HG03066 (cell line): ENCODE measurements around the gene MOB3B.
"Not testable (repeated sequence)": the region's sequence is repeated elsewhere in the genome, so short reads cannot be mapped to it uniquely, and the experiment has no call there.

Experiments
- ATAC-seq: cut with Tn5 transposase; IDR thresholded peaks from one replicate; pipeline ENCODE4 v1.9.1; 2021; ENCODE audit warnings: low read depth; ENCODE audit not compliant: unreplicated experiment

The MOB3B gene

DNA sequence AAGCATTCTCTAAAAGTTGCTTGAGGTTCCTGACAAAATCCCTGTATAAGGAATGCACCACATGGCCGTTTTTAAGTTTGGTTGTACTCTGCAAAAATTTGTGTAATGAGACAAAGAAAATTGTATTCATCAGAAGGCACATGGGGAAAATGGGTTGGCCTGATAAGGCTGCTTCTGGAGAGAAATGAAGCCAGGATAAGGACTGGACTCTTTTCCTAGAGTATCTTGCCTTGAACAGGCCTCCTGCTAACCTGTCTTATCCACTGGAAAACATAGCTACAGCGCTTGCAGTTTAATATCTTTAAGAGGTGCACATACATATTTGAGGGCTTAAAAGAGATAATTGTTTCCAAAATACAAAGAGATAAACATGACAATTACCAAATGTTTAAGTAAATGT is 46.9 kb downstream of the MOB3B start:
- no peak for ATAC-seq

DNA sequence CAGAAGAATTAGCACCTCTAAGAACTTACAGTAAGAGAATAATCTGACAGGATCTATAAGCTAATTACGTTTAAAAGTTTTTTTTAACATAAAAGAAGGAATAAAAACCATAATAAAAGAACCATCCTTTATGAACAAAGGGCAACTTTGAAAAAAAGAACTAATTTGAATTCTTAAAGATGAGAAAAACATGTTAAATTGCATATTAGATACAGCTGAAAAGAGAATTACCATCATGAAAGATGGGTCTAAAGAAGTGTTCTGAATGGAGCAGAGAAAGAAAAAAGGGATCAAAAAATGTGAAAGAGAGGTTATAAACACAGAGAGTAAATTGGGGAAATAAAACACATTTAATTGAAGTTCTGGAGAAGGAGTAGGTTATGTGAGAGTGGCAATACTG is 51.3 kb downstream of the MOB3B start:
- no peak for ATAC-seq

DNA sequence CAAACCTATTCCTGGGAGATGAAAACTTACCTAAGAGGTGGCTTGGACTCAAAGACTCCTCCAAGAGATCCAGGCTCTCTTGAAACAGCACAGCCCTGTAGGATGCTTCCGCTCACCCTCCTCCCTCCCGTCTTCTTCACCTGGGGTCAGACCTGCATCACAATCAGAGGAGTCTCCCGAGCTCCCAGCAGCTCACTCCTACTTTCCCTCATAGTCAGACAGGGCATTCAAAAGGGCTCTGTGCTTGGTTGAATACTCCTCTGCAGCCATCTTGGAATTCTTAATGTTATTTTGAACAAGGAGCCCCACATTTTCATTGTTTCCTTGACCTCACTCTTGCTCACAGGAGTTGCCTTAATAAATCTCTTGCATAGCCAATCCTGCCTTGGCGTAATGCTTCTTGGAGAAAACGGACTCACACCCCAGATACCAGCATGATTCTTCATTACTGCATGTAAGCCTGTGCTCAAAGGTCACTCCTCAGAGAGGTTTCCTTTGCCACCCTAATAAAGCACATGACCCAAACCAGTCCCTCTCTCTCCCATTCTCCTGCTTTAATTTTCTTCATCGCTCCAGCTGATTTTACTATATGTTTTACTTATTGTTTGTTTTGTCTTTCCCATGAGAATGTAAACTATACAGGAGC is 52.6 kb downstream of the MOB3B start:
- no peak for ATAC-seq

DNA sequence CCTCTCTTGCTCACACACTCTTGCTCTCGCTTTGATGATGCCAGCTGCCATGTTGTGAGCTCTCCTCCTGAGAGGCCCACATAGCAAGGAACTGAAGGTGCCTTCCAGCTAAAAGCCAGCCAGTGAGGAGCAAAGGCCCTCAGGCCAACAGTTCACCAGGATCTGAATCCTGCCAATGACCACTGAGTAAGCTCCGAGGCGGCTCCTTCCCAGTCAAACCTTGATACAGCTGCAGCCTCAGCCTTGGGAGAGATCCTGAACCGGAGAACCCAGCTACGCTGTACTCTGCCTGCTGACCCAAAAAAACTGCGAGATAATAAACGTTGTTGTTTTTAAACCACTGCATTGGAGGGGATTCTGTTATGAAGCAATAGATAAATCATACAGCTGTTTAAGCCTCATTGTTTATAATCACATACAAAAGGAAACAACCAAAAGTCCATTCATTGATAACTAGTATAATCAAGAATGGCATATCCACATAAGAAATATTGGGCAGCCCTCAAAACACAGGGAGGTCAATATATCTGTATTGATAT is 54.5 kb downstream of the MOB3B start:
- no peak for ATAC-seq

DNA sequence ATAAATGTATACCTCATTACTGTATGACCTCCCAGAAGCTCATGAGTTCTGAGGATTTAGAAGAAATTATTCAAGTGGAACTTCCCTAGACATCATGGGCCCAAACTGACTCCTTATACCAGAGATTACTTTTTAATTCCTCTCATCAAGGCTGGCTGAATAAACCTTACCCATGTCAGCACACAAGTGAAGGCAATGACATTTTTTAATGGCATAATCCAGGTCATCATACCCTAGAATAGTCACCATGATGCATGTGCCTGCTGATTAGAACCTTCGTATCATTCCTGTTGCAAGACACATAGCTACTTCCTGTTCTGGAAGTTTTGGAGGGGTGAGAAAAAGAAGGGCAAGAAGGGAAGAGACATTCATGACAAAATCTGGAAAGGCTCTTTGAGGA is 55.3 kb downstream of the MOB3B start:
- ATAC-seq: no peak

DNA sequence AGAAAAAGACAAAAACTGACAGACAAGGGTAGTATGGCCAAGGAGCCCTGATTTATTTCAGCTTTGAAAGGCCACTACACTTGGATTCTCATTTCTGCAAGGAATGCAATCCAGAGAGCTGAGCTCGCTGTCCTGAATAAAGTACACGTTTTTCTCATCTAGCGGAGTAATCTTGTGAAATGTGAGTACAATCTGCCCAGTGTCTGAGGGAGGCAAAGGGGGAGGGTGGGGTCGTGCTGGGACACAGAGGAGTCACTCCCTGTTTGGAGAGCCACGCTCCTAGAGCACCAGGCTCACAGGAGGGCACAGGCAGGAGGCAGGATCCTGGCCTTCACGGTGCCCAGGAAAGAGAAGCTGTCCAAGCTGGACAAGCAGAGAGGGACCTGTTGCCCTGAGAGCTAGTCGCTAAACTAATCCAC is 56.5 kb downstream of the MOB3B start:
- no peak for ATAC-seq

DNA sequence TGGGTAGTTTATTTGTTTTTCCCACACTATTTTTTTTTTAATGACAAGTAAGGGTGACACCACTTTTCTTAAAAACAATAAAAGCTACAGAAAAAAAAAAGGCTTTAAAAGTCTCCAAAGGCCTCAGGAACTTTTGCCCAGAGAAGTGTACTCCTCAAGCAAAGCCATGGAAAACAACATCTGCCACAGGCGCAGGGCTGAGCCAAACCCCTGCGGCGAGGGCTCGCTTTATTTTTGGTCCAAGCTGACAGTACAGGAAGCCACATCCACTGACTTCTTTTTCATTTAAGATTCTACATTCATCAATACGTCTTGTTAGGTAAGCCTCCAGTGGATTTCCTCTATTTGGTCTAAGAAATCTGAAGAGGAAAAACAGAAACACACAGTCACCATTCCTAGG is 57.4 kb downstream of the MOB3B start:
- no peak for ATAC-seq

DNA sequence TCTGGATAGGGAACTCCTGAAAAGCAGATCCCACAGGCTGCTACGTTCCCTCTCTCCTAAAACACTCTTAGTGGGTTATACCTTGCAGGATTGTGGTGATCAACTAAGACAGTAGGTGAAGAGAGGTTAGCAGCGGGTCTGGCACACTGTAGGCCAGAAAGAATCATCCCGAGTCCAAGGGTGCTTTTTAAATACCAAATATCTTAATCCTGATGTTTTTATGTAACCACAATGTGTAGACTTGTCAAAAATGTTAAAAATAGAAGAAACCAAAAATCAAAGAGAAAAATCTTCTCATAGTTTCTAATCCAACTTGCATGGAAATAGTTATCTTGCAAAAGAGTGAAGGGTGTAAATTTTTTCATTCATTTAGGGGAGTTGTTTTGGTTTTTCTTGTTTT is 57.8 kb downstream of the MOB3B start:
- ATAC-seq: no peak

DNA sequence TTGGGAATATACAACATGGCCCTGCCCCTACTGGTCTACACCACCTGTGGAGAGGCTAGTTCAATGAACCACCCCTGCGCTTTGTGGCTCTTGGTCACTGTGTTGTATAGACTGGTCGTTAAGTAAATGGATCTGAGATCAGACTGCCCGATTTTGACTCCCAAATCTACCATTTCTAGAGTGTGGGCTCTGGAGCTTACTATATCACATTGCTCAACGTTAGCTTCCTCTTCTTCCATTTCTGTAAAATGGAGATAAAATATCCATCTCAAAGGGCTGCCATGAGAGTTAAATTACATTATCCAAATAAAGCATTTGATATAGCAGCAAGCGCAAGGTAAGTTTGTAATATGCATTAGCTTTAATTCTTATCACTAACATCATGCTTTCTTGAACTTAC is 58.2 kb downstream of the MOB3B start:
- ATAC-seq: no peak

DNA sequence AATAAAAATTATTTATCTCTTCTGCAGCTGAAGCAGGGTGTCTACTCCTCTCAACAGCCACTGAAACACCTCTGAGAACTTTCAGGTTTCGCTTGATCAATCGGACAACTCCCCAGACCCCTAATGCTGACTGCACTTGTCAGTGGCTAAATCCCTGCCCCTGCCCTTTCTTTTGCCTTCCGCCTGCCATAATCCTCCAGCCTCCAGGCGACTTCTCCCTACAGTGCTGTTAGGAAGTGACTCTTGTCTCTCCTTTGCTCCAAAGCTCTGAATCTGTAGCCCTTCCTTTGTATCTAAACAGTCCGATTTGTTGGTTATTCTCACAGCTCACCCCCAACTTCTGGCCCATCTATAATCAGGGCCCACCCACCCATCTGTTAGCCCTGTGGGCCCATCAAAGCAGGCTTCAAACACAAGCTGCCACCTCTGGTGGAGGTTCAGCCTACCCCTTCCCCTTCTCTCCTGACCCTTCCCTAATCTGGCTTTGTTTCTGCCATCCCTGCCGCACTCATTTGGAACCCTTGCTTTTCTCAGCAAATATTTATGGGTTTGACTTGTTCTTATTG is 59.2 kb downstream of the MOB3B start:
- no peak for ATAC-seq

DNA sequence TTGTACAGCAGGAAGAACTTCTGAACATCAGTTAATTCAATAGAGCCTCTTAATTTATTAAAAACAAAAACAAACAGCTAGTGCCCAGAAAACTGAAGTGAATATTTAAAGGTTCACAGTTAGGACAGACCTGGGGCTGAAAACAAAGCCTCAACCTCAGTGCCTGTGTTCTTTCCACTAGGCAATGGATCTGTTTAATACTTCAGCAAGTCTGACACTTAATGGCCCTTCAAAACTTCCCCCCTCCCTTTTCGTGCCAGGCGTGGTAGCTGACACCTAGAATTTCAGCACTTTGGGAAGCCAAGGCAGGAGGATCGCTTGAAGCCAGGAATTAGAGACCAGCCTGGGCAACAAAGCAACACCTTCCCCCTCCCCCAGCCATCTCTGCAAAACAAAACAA is 60.1 kb downstream of the MOB3B start:
- no peak for ATAC-seq

DNA sequence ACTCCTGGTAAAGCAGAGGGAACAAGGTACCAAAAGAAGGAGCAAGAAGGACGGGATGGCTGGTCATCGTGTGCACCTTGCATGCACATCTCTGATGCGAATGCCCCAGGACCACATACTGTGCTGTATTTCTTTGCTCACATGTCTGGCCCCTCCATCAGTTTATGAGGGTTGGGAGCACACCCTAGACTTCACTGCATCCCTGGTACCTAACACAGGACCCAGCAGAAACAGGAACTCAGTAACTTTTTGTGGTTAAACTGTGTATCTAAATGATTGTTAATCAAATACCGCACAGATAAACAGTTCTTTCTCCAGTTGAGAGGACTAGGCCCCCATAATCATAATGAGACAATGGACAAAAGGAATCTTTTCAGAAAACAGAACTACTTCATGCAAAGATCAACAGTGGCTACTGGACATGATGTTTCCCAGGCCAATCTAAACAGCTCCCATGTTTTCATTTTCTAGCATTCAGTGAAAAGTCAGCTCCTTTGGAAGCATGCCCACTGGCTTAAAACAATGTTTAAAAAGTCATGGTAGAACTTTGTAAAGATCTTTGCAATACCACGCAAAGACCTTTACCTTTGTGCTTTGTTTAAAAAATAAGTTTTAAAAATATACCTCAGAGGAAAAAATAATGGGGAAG is 61.0 kb downstream of the MOB3B start:
- ATAC-seq: no peak

DNA sequence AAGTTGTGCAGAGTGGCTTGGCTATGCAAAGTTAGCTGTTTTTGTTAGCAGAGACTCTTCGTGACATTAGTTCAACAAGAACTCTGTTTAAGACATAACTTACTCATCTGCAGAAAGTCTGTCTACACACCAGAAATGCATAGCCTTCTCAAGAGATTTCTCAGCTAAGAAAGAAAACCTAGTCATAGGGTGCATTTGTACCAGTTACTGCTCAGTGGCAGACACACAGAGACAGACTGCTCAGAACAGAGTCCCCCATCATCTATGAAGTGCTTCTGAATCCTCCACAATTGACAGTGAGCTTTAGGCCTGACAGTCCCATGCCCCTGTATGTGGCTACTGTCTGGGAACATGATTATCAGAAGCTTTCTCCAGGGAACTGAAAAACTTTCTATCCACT is 61.6 kb downstream of the MOB3B start:
- ATAC-seq: no peak

DNA sequence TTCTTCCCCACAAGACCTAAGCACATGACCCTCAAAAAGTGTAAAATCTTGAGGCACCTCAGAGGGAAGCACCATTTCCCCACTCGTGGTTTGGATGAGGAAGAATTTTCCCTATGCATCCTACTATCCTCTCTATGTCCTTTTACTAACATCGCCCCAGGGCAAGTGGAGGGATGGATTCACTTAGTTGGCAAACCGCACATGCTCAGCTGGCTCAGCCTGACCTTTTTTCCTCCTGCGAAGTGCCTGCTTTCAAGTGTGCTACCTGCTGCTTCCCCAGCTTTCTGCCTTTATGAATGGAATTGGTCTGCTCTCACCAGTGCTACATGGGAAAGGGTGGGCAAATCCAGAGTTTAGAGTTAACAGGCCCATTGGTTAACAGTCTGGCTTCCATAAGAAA is 62.1 kb downstream of the MOB3B start:
- no peak for ATAC-seq

DNA sequence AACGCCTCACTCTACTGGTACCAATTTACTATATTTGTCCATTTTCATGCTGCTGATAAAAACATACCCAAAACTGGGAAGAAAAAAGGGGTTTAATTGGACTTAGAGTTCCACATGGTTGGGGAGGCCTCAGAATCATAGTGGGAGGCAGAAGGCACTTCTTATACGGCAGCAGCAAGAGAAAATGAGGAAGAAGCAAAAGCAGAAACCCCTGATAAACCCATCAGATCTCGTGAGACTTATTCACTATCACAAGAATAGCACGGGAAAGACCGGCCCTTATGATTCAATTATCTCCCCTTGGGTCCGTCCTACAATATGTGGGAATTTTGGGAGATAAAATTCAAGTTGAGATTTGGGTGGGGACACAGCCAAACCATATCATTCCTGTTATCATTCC is 63.1 kb downstream of the MOB3B start:
- ATAC-seq: not testable (repeated sequence)

DNA sequence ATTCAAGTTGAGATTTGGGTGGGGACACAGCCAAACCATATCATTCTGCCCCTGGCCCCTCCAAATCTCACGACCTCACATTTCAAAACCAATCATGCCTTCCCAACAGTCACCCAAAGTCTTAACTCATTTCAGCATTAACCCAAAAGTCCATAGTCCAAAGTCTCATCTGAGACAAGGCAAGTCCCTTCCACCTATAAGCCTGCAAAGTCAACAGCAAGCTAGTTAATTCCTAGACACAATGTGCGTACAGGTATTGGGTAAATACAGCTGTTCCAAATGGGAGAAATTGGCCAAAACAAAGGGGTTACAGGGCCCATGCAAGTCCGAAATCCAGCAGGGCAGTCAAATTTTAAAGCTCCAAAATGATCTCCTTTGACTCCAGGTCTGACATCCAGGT is 64.7 kb downstream of the MOB3B start:
- not testable (repeated sequence) for ATAC-seq

DNA sequence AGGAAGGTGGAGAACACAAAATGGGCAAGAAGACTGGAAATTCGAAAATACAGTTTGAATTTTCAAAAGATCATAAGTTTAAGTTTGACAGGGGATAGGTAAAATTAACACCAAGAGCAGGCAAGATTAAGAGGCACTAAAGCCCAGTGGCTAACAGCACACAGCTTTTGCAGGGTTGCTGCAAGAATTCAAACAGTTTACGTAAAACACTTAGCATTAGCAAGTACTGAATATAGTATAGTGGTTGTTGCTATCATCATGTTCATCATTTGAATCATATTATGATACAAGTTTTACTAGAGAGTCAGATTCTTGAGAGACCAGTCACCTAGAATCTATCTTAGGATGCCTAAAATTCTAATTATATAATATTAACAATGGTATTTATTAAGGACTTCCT is 66.8 kb downstream of the MOB3B start:
- no peak for ATAC-seq

DNA sequence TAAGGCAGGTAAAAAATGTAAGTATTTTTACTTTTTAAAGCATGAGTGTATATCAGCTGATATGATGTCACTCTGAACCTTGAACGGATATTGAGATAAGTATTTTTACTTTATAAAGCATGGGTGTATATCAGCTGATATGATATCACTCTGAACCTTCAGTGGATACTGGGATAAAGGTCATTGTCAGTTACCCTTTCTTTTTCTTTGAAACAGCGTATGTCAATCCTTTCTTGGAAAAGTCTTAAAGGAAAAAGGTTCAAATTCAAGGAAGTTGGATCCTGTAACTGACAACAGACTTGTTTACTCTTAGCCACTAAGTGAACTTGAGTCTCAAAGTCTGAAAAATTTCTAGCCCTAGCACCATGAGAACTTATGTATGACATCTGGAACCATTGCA is 67.2 kb downstream of the MOB3B start:
- no peak for ATAC-seq

DNA sequence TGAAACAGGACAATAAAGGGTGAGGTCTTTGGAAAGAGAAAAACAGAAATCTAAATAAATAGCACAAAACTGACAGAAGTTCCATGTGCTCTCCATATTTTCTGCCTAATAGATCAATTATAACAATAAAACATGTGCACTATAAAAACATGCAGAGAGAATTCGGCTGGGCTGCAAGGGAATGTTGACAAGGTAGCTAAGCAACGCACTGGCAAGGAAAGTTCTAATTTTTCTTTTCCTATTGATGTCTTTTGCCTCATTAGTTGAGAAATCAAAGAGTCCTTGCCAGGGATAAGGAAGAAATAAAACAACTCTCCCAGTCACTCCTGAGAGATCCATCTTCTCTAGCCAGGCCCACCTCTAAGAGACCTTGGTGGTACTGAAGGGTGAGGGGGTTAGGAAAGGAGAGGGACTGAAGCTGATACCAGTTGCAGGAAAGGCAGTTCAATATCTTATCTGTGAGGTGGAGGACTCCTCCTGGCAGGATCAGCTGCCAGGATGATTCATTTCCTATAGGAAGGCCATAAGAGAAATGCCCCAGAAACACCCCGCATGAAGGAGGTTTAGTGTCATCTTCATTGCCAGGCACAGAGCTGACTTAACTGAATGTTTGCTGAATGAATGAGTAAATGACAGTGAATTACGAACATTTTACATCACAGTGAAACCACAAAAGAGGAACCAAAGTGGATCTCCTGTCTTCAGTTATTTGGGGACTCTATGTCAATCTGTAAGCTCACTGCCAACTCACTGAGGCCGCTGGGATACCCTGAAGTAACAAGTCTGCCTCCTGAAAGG is 69.2 kb downstream of the MOB3B start:
- peak; percentile 85 for ATAC-seq

DNA sequence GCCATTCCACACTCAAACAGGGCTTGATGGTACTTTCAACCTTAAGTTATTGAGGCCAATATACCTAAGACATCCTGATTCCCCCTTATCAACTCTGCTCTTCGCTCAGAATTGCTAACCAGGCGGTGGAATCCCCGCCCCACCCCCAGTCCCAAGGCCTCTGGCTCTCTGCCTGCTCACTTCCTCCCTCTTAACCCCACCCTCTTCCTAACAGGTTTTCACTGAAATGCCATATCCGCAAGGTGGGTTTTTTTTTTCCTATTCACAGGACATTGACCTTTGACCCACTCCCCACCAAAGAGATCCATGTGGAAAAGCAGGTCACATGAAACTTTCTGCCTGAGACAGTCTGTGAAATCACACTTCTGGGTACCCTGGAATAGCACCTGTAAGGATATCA is 72.2 kb downstream of the MOB3B start:
- no peak for ATAC-seq

DNA sequence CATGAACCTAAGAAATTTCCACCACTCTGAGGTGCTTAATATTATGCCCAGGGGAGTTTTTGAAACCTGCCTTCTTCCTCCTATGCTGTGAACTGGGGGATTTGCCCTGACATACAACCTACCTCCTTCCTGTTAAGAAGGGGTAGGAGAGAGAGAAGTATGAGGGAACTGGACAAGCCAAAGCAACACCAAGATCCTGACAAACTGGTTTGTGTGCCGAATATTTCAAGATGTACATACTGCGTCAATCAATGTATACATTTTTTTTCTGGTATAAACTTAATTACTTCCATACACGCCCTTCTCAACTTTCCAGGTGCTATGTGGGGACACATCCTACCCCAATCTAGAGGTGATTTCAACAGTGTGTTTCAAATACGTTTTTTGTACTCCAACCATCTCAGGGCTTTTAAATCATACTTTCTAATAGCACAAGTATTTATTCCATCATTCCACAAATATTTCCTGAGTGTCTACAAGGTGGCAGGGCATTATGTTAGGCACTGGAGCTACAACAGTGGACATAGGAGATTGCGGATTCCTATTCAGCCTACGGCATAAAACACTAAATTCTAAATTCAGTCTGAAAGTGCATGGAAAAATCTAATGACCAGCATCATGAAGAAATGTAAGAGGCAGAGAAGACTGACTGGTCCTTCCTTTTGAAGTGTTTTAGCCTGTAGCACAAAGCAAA is 75.6 kb downstream of the MOB3B start:
- no peak for ATAC-seq
